ENCODE data around the gene PTH1R.

DNA sequence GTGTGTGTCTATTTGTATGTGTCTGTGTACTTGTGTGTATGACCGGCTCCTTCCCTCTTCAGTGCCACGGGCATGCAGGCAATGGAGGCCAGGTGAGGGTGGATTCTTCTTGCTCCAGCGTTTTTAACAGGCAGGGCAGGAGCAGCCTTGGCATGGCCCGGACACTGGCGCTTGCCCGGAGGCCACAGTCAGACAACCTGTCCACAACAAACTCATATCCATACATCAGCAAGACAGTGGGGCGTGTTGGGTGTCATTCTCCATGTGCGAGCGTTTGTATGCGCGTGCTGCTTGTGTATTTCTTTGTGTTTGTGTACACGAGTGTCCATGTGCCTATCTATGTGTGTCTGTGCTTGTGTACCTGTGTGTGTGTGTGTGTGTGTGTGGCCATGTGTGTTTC is 29.8 kb downstream of the PTH1R start:
- TF ChIP-seq, protein P1, sequence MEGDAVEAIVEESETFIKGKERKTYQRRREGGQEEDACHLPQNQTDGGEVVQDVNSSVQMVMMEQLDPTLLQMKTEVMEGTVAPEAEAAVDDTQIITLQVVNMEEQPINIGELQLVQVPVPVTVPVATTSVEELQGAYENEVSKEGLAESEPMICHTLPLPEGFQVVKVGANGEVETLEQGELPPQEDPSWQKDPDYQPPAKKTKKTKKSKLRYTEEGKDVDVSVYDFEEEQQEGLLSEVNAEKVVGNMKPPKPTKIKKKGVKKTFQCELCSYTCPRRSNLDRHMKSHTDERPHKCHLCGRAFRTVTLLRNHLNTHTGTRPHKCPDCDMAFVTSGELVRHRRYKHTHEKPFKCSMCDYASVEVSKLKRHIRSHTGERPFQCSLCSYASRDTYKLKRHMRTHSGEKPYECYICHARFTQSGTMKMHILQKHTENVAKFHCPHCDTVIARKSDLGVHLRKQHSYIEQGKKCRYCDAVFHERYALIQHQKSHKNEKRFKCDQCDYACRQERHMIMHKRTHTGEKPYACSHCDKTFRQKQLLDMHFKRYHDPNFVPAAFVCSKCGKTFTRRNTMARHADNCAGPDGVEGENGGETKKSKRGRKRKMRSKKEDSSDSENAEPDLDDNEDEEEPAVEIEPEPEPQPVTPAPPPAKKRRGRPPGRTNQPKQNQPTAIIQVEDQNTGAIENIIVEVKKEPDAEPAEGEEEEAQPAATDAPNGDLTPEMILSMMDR (IDR thresholded peaks at IDR 0.05): no peak
- TF ChIP-seq EZH2 (IDR thresholded peaks at IDR 0.05): no peak
- no peak for TF ChIP-seq EZH2phosphoT487 (IDR thresholded peaks at IDR 0.05)

Data from neural progenitor cell (in vitro differentiated cells).